GM23338 (cell line): ENCODE results near the gene IL4I1. TPM values are rescaled to one million over a fixed set of nuclear protein-coding genes. Genes with fewer than 3 reads are reported as not detected.
A peak's percentile ranks its signal among the peaks of the same experiment; 100 is the strongest.

Experiments used
- ATAC-seq: fragments of 200-7000 bp; cut with Tn5 transposase; 3 replicates; pipeline ENCODE4 v1.9.1; 2020
- DNase-seq: peaks from one replicate; pipeline ENCODE4 v3.0.0-alpha.2; 2015; ENCODE audit warnings: low spot score
- H2AFZ ChIP-seq: fragments of 200-600 bp; sonication (generic); 2 replicates; pipeline ENCODE4 v1.8.0; 2016; ENCODE audit warnings: antibody characterized with exemption, mild to moderate bottlenecking, moderate library complexity
- H3F3A ChIP-seq: fragments of 200-600 bp; sonication (generic); replicated peaks from 2 replicates; pipeline ENCODE4 v1.8.0; 2017; ENCODE audit warnings: antibody characterized with exemption, mixed run types, low read depth
- H3K27ac ChIP-seq: fragments of 200-600 bp; sonication (generic); 2 replicates; pipeline ENCODE4 v1.6.1; 2016; ENCODE audit warnings: low read depth
- H3K27me3 ChIP-seq: fragments of 200-600 bp; sonication (generic); 2 replicates; pipeline ENCODE4 v1.8.0; 2016; ENCODE audit warnings: mild to moderate bottlenecking, mixed run types, moderate library complexity; ENCODE audit not compliant: insufficient read depth
- H3K36me3 ChIP-seq: fragments of 200-600 bp; sonication (generic); 2 replicates; pipeline ENCODE4 v1.8.0; 2016; ENCODE audit warnings: mild to moderate bottlenecking; ENCODE audit not compliant: insufficient read depth
- H3K4me1 ChIP-seq: fragments of 200-600 bp; sonication (generic); 2 replicates; pipeline ENCODE4 v1.8.0; 2016; ENCODE audit warnings: mild to moderate bottlenecking, moderate library complexity; ENCODE audit not compliant: insufficient read depth
- H3K4me2 ChIP-seq: fragments of 200-600 bp; sonication (generic); 2 replicates; pipeline ENCODE4 v1.7.1; 2017; ENCODE audit warnings: mixed run types
- H3K4me3 ChIP-seq: fragments of 200-600 bp; sonication (generic); 2 replicates; pipeline ENCODE4 v1.6.1; 2016; ENCODE audit warnings: mixed run types
- H3K79me2 ChIP-seq: fragments of 200-600 bp; sonication (generic); replicated peaks from 2 replicates; pipeline ENCODE4 v1.8.0; 2017; ENCODE audit warnings: mild to moderate bottlenecking; ENCODE audit not compliant: insufficient read depth
- H3K9me2 ChIP-seq: fragments of 200-600 bp; sonication (generic); 2 replicates; pipeline ENCODE4 v1.8.0; 2017; ENCODE audit not compliant: insufficient read depth
- H4K20me1 ChIP-seq: fragments of 200-600 bp; sonication (generic); replicated peaks from 2 replicates; pipeline ENCODE4 v1.8.0; 2017; ENCODE audit warnings: mild to moderate bottlenecking; ENCODE audit not compliant: insufficient read depth
- H3K27ac Mint-ChIP-seq: 2 replicates; pipeline ENCODE4 v1.8.0; 2020; ENCODE audit warnings: inconsistent platforms, mild to moderate bottlenecking, moderate library complexity, mixed read lengths
- H3K27me3 Mint-ChIP-seq: 3 replicates; pipeline ENCODE4 v1.8.0; 2022; ENCODE audit warnings: low read depth, mild to moderate bottlenecking, moderate library complexity, mixed read lengths, inconsistent platforms; ENCODE audit not compliant: insufficient read depth, poor library complexity
- H3K36me3 Mint-ChIP-seq: 3 replicates; pipeline ENCODE4 v1.8.0; 2021; ENCODE audit warnings: low read depth, mild to moderate bottlenecking, inconsistent platforms, moderate library complexity, mixed read lengths
- H3K4me1 Mint-ChIP-seq: 3 replicates; pipeline ENCODE4 v1.8.0; 2020; ENCODE audit warnings: mild to moderate bottlenecking, inconsistent platforms, mixed read lengths
- H3K4me3 Mint-ChIP-seq: 3 replicates; pipeline ENCODE4 v1.8.0; 2021; ENCODE audit warnings: moderate library complexity, mild to moderate bottlenecking, inconsistent platforms, mixed read lengths
- H3K9me3 Mint-ChIP-seq: 3 replicates; pipeline ENCODE4 v1.8.0; 2020; ENCODE audit warnings: moderate library complexity, mild to moderate bottlenecking, inconsistent platforms, mixed read lengths
- CREB1 ChIP-seq: fragments of 250-450 bp; sonication (Bioruptor Pico); IDR thresholded peaks from 2 replicates; pipeline ENCODE4 v1.5.0; 2020; ENCODE audit warnings: low read depth, mild to moderate bottlenecking, moderate library complexity
- CTCF ChIP-seq, 2 experiments: fragments of 200-600 bp in 1 of 2; sonication (generic) in 1 of 2; conservative IDR thresholded peaks; 2 replicates each; pipeline versions ENCODE4 v1.5.1 to v1.6.1; 2016 to 2017; ENCODE audit warnings: antibody characterized with exemption in 2 of 2, low read depth in 2 of 2, mild to moderate bottlenecking in 2 of 2, moderate library complexity in 1 of 2
- ETS1 ChIP-seq: IDR thresholded peaks from 2 replicates; pipeline ENCODE4 v1.6.1; 2016; ENCODE audit warnings: antibody characterized with exemption
- EZH2 ChIP-seq: fragments of 200-600 bp; sonication (generic); IDR thresholded peaks from one replicate; pipeline ENCODE4 v1.8.0; 2017; ENCODE audit warnings: antibody characterized with exemption, mild to moderate bottlenecking, low read depth; ENCODE audit not compliant: unreplicated experiment
- EZH2phosphoT487 ChIP-seq: fragments of 200-600 bp; sonication (generic); IDR thresholded peaks from one replicate; pipeline ENCODE4 v1.8.1; 2018; ENCODE audit warnings: antibody characterized with exemption; ENCODE audit not compliant: unreplicated experiment
- JUNB ChIP-seq: IDR thresholded peaks from one replicate; pipeline ENCODE4 v1.6.1; 2016; ENCODE audit warnings: antibody characterized with exemption; ENCODE audit not compliant: unreplicated experiment
- NANOG ChIP-seq: IDR thresholded peaks from 2 replicates; pipeline ENCODE4 v1.6.1; 2016; ENCODE audit warnings: antibody characterized with exemption, borderline replicate concordance
- POLR2AphosphoS5 ChIP-seq: IDR thresholded peaks from 2 replicates; pipeline ENCODE4 v1.6.1; 2016; ENCODE audit warnings: antibody characterized with exemption, low read depth
- REST ChIP-seq: IDR thresholded peaks from one replicate; pipeline ENCODE4 v1.6.1; 2018; ENCODE audit warnings: antibody characterized with exemption; ENCODE audit not compliant: unreplicated experiment
- STAT1 ChIP-seq: IDR thresholded peaks from one replicate; pipeline ENCODE4 v1.6.1; 2016; ENCODE audit warnings: antibody characterized with exemption; ENCODE audit not compliant: unreplicated experiment
- ZNF114 ChIP-seq: fragments of 250-450 bp; sonication (Bioruptor Pico); IDR thresholded peaks from 2 replicates; pipeline ENCODE4 v1.5.0; 2020; ENCODE audit warnings: mild to moderate bottlenecking, moderate library complexity
- ZNF331 ChIP-seq: fragments of 250-450 bp; sonication (Bioruptor Pico); IDR thresholded peaks from 2 replicates; pipeline ENCODE4 v1.5.0; 2020; ENCODE audit warnings: low read depth, mild to moderate bottlenecking, moderate library complexity
- polyA plus RNA-seq: library from polyadenylated mRNA; unstranded; fragments of >200 nt; fragmentation: Nextera tagmentation; extraction: Ambion mirVana; gene quantifications from 2 replicates; pipeline ENCODE4 v1.2.1, GENCODE V29; 2016
- total RNA-seq: library from RNA; depleted of rRNA; stranded (reverse); fragments of >200 nt; shearing (Covaris generic); gene quantifications from 2 replicates; pipeline ENCODE4 v1.2.3, GENCODE V29; 2014
- TF ChIP-seq, protein P1 (sequence below): fragments of 250-450 bp; sonication (Bioruptor Pico); IDR thresholded peaks from 2 replicates; pipeline ENCODE4 v1.5.0; 2020; ENCODE audit warnings: mild to moderate bottlenecking, moderate library complexity

IL4I1 gene
- total and polyA plus RNA-seq, 2 experiments from 2014 or later = 0.60 to 0.69 TPM

DNA sequence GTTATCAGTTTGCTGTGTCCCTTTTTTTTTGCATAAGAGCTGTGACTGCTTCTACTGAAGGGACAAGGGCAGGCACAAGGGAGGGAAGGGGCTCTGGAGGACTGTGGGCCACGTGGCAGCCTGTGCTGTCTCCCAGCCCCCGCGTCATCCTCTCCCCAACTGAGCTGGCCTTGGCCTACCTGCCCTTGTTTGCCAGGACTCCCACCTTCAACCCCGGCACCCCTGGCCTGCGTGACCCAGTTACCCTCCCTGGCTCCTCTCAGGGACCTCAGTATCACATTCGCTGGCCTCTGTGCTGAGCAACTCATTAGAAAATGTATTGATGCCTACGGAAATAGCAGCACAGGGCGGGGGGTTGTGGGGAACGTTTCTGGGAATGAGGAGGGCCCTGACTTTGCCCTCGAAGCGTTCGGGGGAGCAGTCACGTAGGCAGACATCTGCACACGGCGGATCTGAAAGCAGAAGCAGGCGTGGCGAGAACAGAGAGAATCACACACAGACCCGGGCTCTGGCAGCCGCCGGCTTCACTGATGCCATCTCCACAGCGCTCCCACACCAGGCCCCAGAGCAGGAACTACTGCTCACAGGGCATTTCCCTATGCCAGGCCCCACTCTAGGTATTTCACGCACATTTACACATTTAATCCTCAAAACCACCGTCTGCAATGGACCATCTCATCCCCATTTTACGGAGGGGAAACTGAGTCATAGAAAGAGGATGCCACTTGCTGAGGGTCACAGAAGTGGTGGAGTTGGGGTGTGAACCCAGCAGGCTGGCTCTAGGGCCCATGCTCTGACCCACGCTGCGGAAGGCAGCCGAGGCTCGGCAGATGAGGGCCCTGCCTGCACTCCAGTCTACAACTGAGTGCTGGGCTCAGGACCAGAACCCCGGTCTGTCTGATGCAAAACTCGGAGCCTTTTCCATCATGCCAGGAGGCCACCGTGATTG is 26.6 kb upstream of the IL4I1 start:
- no peak for ATAC-seq
- no peak overlapping the region for H3K4me2 ChIP-seq
- peaks cover 53% of the 10 kb centered on the region for H3K4me1 Mint-ChIP-seq
- H3K27me3 Mint-ChIP-seq = peaks cover 29% of the 10 kb centered on the region
- peaks cover 86% of the 10 kb centered on the region for H3K36me3 Mint-ChIP-seq
- H3K9me2 ChIP-seq = no peaks in the 10 kb centered on the region
- DNase-seq = no peak
- H3K27me3 ChIP-seq = no peaks in the 10 kb centered on the region
- H2AFZ ChIP-seq = no peak overlapping the region
- no peak overlapping the region for H3K4me3 ChIP-seq
- peaks cover 17% of the 10 kb centered on the region for H3K36me3 ChIP-seq
- H4K20me1 ChIP-seq = peaks cover 67% of the 10 kb centered on the region
- H3F3A ChIP-seq = peaks cover 8% of the 10 kb centered on the region; the same call in 1 of the 2 replicates
- peak overlapping the region; percentile 38; the same call in 1 of the 3 replicates for H3K4me3 Mint-ChIP-seq
- H3K27ac ChIP-seq = no peak overlapping the region
- H3K79me2 ChIP-seq = peaks cover 98% of the 10 kb centered on the region
- H3K4me1 ChIP-seq = peaks cover 12% of the 10 kb centered on the region
- H3K9me3 Mint-ChIP-seq = no peaks in the 10 kb centered on the region; the same call in 2 of the 3 replicates
- no peak for TF ChIP-seq JUNB
- TF ChIP-seq EZH2phosphoT487 = no peak
- TF ChIP-seq EZH2 = no peak
- no peak for TF ChIP-seq ETS1
- no peak for TF ChIP-seq ZNF331 (CRISPR knock-in tag)
- no peak for TF ChIP-seq ZNF114 (CRISPR knock-in tag)
- TF ChIP-seq CREB1 (CRISPR knock-in tag) = no peak
- TF ChIP-seq POLR2AphosphoS5 = no peak
- TF ChIP-seq, protein P1, sequence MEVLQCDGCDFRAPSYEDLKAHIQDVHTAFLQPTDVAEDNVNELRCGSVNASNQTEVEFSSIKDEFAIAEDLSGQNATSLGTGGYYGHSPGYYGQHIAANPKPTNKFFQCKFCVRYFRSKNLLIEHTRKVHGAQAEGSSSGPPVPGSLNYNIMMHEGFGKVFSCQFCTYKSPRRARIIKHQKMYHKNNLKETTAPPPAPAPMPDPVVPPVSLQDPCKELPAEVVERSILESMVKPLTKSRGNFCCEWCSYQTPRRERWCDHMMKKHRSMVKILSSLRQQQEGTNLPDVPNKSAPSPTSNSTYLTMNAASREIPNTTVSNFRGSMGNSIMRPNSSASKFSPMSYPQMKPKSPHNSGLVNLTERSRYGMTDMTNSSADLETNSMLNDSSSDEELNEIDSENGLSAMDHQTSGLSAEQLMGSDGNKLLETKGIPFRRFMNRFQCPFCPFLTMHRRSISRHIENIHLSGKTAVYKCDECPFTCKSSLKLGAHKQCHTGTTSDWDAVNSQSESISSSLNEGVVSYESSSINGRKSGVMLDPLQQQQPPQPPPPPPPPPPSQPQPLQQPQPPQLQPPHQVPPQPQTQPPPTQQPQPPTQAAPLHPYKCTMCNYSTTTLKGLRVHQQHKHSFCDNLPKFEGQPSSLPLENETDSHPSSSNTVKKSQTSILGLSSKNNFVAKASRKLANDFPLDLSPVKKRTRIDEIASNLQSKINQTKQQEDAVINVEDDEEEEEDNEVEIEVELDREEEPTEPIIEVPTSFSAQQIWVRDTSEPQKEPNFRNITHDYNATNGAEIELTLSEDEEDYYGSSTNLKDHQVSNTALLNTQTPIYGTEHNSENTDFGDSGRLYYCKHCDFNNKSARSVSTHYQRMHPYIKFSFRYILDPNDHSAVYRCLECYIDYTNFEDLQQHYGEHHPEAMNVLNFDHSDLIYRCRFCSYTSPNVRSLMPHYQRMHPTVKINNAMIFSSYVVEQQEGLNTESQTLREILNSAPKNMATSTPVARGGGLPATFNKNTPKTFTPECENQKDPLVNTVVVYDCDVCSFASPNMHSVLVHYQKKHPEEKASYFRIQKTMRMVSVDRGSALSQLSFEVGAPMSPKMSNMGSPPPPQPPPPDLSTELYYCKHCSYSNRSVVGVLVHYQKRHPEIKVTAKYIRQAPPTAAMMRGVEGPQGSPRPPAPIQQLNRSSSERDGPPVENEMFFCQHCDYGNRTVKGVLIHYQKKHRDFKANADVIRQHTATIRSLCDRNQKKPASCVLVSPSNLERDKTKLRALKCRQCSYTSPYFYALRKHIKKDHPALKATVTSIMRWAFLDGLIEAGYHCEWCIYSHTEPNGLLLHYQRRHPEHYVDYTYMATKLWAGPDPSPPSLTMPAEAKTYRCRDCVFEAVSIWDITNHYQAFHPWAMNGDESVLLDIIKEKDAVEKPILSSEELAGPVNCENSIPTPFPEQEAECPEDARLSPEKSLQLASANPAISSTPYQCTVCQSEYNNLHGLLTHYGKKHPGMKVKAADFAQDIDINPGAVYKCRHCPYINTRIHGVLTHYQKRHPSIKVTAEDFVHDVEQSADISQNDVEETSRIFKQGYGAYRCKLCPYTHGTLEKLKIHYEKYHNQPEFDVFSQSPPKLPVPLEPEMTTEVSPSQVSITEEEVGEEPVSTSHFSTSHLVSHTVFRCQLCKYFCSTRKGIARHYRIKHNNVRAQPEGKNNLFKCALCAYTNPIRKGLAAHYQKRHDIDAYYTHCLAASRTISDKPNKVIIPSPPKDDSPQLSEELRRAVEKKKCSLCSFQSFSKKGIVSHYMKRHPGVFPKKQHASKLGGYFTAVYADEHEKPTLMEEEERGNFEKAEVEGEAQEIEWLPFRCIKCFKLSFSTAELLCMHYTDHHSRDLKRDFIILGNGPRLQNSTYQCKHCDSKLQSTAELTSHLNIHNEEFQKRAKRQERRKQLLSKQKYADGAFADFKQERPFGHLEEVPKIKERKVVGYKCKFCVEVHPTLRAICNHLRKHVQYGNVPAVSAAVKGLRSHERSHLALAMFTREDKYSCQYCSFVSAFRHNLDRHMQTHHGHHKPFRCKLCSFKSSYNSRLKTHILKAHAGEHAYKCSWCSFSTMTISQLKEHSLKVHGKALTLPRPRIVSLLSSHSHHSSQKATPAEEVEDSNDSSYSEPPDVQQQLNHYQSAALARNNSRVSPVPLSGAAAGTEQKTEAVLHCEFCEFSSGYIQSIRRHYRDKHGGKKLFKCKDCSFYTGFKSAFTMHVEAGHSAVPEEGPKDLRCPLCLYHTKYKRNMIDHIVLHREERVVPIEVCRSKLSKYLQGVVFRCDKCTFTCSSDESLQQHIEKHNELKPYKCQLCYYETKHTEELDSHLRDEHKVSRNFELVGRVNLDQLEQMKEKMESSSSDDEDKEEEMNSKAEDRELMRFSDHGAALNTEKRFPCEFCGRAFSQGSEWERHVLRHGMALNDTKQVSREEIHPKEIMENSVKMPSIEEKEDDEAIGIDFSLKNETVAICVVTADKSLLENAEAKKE (CRISPR knock-in tag) = no peak
- no peak for TF ChIP-seq CTCF (conservative IDR thresholded peaks at IDR 0.05; ENCODE audit: low read depth in 2 of 2)
- TF ChIP-seq STAT1 = no peak
- no peak for TF ChIP-seq NANOG
- TF ChIP-seq REST = no peak
- H3K27ac Mint-ChIP-seq = peak overlapping the region; percentile 95
